Measurements from ENCODE around the gene TRAM2. TPM values are rescaled to one million over a fixed set of nuclear protein-coding genes. Genes with fewer than 3 reads are reported as not detected.

Gene TRAM2
- total and polyA plus RNA-seq, 2 of the 8 experiments (the other 6 are each of a cell fraction or from before 2014, with no cell fraction given) = 9.0 to 21.4 TPM

DNA sequence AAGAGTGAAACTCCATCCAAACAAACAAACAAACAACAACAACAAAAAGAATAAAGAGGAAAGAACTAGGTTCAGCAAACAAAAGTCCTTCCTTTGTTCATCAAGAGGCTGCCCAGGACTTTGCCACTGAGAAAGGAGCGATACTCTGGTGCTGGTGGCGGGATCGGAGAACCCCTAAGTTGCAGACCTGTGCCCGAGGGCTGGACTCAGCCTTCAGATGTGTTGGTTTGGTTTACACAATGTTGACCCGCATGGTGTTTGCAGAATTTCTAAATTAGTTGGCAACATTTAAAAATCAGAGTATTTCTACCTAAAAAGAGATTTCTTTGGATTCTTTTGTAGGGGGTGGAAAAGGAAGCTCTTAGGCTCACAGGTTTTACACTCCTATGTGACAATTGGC is 42.5 kb downstream of the TRAM2 start:
- Histone ChIP-seq H3K79me2 (ENCODE audit: control insufficient read depth in 1 of 2, insufficient read depth in 2 of 2, low read length in 2 of 2) (peaks cover 0 to 4% of the 10 kb centered on the region in 2 experiments; a peak in 3 of 4 replicates), H3K36me3 (ENCODE audit: control insufficient read depth in 2 of 4, insufficient read depth in 4 of 4, low read length in 3 of 4) (peaks cover 0 to 4% (median 2%) of the 10 kb centered on the region in 4 experiments; a peak in 1 of 8 replicates), H3K4me1 (replicated peaks in 1 of 4; ENCODE audit: control insufficient read depth in 3 of 4, insufficient read depth in 4 of 4, low read length in 3 of 4) (peaks cover 0 to 7% (median 4%) of the 10 kb centered on the region in 4 experiments; a peak in 3 of 7 replicates), H2BK5ac (ENCODE audit: low read depth, low read length) (no peak overlapping the region), H3K56ac (replicated peaks; ENCODE audit: insufficient read length, low read depth, low read length) (no peak overlapping the region), H3K4me2 (ENCODE audit: insufficient read depth in 1 of 2, low read depth in 2 of 2, low read length in 2 of 2) (no peak overlapping the region), H4K5ac (ENCODE audit: insufficient read length, low read depth, low read length) (no peak overlapping the region), H3K23ac (ENCODE audit: insufficient read length) (no peak overlapping the region), H2AK5ac (ENCODE audit: low read depth, low read length) (no peak overlapping the region), H4K8ac (ENCODE audit: extremely low read depth, insufficient read depth, low read length) (no peak overlapping the region), H2BK15ac (ENCODE audit: low read length) (no peak overlapping the region), H3K4me3 (ENCODE audit: extremely low read depth in 1 of 4, insufficient read depth in 2 of 4, low read depth in 3 of 4, low read length in 4 of 4) (no peak overlapping the region), H3K27ac (ENCODE audit: low read depth, low read length) (no peak overlapping the region), H3K23me2 (ENCODE audit: low read depth, low read length) (no peaks in the 10 kb centered on the region), H3K79me1 (ENCODE audit: low read depth, low read length) (0 out of 2 replicates have a peak, but pooled peaks cover 2% of the 10 kb centered on the region), H2BK12ac (ENCODE audit: low read depth, low read length) (no peak overlapping the region), H2BK20ac (ENCODE audit: low read length) (no peak overlapping the region), H2BK120ac (replicated peaks; ENCODE audit: low read depth, low read length) (no peak overlapping the region), H2AFZ (ENCODE audit: low read length) (no peak overlapping the region), H3K9ac (replicated peaks in 1 of 4; ENCODE audit: extremely low read depth in 1 of 4, low read depth in 3 of 4, low read length in 3 of 4) (no peak overlapping the region), H3K14ac (ENCODE audit: insufficient read length) (no peak overlapping the region), H3K4ac (replicated peaks; ENCODE audit: insufficient read length, low read depth, low read length) (no peak overlapping the region), H3K18ac (ENCODE audit: extremely low read depth, low read length) (no peak overlapping the region), H4K20me1 (replicated peaks in 1 of 2; ENCODE audit: control insufficient read depth in 1 of 2, insufficient read depth in 2 of 2, low read length in 2 of 2) (no peaks in the 10 kb centered on the region), H3K9me3 (ENCODE audit: insufficient read depth in 2 of 2, low read depth in 1 of 2, low read length in 1 of 2) (no peaks in the 10 kb centered on the region), H4K91ac (replicated peaks; ENCODE audit: insufficient read length, low read length) (no peak overlapping the region), H3K27me3 (replicated peaks in 1 of 4; ENCODE audit: control insufficient read depth in 3 of 4, extremely low read depth in 1 of 4, insufficient read depth in 3 of 4, low read length in 3 of 4) (no peaks in the 10 kb centered on the region)
- POLR2A ChIA-PET (ENCODE audit: partially characterized antibody) = no interaction called here
- CTCF ChIA-PET (ENCODE audit: partially characterized antibody) = interaction anchor here (4.2 kb wide), 1 partner anchor 10 kb away, joined by 15 read pairs; no protein-coding TSS in a partner anchor
- 87% methylated on average over 5 of the region's 5 CpGs; no CpG with 5 or more reads in 1 of the 2 experiments for WGBS, 2 experiments (ENCODE audit: extremely low coverage in 1 of 2, insufficient coverage in 1 of 2, insufficient read length in 1 of 2, insufficient replicate concordance in 2 of 2, low coverage in 1 of 2, low lambda C conversion rate in 2 of 2, missing lambda C conversion rate in 1 of 2)
- TF ChIP-seq TAF1 (IDR thresholded peaks at IDR 0.05; ENCODE audit: low read depth, low read length) (no peak), SIN3A (conservative IDR thresholded peaks at IDR 0.05 in 1 of 2, IDR thresholded peaks at IDR 0.05 in 1 of 2; ENCODE audit: low read depth in 1 of 2, low read length in 2 of 2) (no peak), JUND (IDR thresholded peaks at IDR 0.05; ENCODE audit: low read length) (no peak), SRF (IDR thresholded peaks at IDR 0.05; ENCODE audit: low read depth, low read length) (no peak), ZNF274 (IDR thresholded peaks at IDR 0.05; ENCODE audit: borderline replicate concordance, extremely low read depth, low read length) (no peak), TBP (IDR thresholded peaks at IDR 0.05; ENCODE audit: low read depth, low read length) (no peak), KDM5A (IDR thresholded peaks at IDR 0.05; ENCODE audit: low read length) (no peak), NRF1 (IDR thresholded peaks at IDR 0.05; ENCODE audit: low read depth, low read length) (no peak), BRCA1 (IDR thresholded peaks at IDR 0.05; ENCODE audit: low read depth, low read length) (no peak), SIRT6 (IDR thresholded peaks at IDR 0.05; ENCODE audit: low read length) (no peak), POLR2AphosphoS5 (IDR thresholded peaks at IDR 0.05; ENCODE audit: low read depth, low read length) (no peak), SP2 (IDR thresholded peaks at IDR 0.05; ENCODE audit: low read length) (no peak), SP4 (IDR thresholded peaks at IDR 0.05; ENCODE audit: low read length) (no peak), CHD1 (IDR thresholded peaks at IDR 0.05; ENCODE audit: low read depth, low read length) (no peak), BACH1 (IDR thresholded peaks at IDR 0.05; ENCODE audit: low read length) (no peak)
- TF ChIP-seq, protein P1, sequence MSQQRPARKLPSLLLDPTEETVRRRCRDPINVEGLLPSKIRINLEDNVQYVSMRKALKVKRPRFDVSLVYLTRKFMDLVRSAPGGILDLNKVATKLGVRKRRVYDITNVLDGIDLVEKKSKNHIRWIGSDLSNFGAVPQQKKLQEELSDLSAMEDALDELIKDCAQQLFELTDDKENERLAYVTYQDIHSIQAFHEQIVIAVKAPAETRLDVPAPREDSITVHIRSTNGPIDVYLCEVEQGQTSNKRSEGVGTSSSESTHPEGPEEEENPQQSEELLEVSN (IDR thresholded peaks at IDR 0.05) = no peak
- FAIRE-seq (no peak), DNase-seq (ENCODE audit: low read depth in 1 of 2, low spot score in 2 of 2) (no peak)
